ENCODE results near the gene ACMSD.
"Not testable (repeated sequence)": the region's sequence is repeated elsewhere in the genome, so short reads cannot be mapped to it uniquely, and the experiment has no call there.

The ACMSD gene

DNA sequence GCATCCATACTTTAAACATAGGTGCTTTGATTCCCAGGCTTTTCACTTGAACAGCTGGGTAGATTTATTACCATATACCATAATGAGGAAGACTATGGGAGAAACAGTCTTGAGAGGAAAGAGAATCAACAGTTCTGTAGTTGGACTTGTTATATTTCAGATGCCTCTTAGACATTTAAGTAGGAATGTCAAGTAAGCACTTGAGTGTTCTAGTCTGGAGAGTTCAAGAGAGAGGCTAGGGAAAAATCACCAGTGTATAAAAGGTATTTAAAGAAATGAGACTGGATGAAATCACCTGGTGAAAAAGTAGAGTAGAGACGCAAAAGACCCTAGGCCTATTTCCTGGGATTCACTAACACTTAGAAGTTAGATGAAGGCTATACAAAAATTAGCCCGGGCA, 66.8 kb downstream of the ACMSD start:
- TF ChIP-seq, protein P1, sequence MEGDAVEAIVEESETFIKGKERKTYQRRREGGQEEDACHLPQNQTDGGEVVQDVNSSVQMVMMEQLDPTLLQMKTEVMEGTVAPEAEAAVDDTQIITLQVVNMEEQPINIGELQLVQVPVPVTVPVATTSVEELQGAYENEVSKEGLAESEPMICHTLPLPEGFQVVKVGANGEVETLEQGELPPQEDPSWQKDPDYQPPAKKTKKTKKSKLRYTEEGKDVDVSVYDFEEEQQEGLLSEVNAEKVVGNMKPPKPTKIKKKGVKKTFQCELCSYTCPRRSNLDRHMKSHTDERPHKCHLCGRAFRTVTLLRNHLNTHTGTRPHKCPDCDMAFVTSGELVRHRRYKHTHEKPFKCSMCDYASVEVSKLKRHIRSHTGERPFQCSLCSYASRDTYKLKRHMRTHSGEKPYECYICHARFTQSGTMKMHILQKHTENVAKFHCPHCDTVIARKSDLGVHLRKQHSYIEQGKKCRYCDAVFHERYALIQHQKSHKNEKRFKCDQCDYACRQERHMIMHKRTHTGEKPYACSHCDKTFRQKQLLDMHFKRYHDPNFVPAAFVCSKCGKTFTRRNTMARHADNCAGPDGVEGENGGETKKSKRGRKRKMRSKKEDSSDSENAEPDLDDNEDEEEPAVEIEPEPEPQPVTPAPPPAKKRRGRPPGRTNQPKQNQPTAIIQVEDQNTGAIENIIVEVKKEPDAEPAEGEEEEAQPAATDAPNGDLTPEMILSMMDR (IDR thresholded peaks at IDR 0.05; ENCODE audit: insufficient read depth, missing control alignments): no peak
- no peak for DNase-seq (ENCODE audit: insufficient read length, low spot score)
- no peak for FAIRE-seq

GRCh38 chr2:134906726-134907125, 68.3 kb downstream of the ACMSD start:
- FAIRE-seq (no peak), DNase-seq (ENCODE audit: insufficient read length, low spot score) (no peak)
- TF ChIP-seq, protein P1 (IDR thresholded peaks at IDR 0.05; ENCODE audit: insufficient read depth, missing control alignments): no peak

DNA sequence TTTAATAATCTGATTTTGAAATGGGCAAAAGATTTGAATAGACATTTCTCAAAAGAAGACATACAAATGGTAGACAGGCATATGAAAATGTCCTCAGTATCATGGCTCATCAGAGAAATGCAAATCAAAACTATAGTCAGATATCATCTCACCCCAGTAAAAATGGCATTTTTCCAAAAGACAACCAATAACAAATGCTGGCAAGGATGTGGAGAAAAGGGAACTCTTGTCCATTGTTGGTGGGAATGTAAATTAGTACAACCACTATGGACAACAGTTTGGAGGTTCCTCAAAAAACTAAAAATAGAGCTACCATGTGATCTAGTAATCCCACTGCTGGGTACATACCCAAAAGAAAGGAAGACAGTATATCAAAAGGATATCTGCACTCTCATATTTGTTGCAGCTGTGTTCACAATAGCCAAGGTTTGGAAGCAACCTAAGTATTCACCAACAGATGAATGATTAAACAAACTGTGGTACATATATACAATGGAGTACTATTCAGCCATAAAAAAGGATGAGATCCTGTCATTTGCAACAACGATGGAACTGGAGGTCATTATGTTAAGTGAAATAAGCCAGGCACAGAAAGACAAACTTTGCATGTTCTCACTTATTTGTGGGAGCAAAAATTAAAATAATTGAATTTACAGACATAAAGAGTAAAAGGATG, 69.2 kb downstream of the ACMSD start:
- not testable (repeated sequence) for FAIRE-seq; DNase-seq (ENCODE audit: insufficient read length, low spot score)

DNA sequence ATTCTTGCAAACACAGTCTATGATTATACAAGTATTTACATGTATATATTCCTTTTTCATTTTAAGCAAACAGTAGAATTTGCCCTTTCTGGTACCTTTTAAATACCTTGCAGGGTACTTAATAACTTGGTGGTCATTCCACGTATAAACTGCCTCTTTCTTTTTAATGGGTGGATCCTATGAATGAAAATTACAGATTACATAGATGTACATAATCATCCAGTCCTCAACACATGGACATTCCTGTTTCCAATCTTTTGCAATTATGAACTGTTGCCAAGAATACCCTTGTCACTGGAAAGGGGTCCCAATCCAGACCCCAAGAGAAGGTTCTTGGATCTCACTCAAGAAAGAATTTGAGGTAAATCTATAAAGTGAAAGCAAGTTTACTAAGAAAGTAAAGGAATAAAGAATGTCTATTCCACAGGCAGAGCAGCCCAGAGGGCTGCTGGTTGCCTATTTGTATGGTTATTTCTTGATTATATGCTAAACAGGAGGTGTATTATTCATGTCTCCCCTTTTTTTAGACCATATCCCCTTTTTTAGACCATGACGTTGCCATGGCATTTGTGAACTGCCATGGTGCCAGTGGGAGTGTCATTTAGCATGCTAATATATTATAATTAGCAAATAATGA, 72.5 kb downstream of the ACMSD start:
- DNase-seq (ENCODE audit: insufficient read length, low spot score) (no peak), FAIRE-seq (no peak)
- TF ChIP-seq, protein P1 (IDR thresholded peaks at IDR 0.05; ENCODE audit: insufficient read depth, missing control alignments): no peak

- no peak for FAIRE-seq
- TF ChIP-seq, protein P1 (IDR thresholded peaks at IDR 0.05; ENCODE audit: insufficient read depth, missing control alignments): no peak
- no peak for DNase-seq (ENCODE audit: insufficient read length, low spot score)
These were observed 73.0 kb downstream of the ACMSD start for GRCh38 chr2:134911400-134911785.

DNA sequence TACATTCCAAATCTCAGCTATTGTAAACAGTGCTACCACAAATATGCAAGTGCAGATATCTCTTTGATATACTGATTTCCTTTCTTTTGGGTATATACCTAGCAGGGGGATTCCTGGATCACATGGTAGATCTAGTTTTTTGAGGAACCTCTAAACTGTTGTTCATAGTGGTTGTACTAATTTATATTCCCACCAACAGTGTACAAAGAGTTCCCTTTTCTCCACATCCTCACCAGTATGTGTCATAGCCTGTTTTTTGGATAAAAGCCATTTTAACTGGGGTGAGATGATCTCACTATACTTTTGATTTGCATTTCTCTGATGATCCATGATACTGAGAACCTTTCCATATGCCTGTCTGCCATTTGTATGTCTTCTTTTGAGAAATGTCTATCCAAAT, 73.9 kb downstream of the ACMSD start:
- TF ChIP-seq, protein P1 (IDR thresholded peaks at IDR 0.05; ENCODE audit: insufficient read depth, missing control alignments): no peak
- FAIRE-seq (no peak), DNase-seq (ENCODE audit: insufficient read length, low spot score) (no peak)

- TF ChIP-seq, protein P1 (IDR thresholded peaks at IDR 0.05; ENCODE audit: insufficient read depth, missing control alignments): no peak
- DNase-seq (ENCODE audit: insufficient read length, low spot score) (no peak), FAIRE-seq (no peak)
These were observed 79.0 kb downstream of the ACMSD start for GRCh38 chr2:134917360-134917865.
